ENCODE measurements around the gene ZBBX. TPM values are rescaled to one million over a fixed set of nuclear protein-coding genes. Genes with fewer than 3 reads are reported as not detected.

Gene ZBBX
- total and polyA plus RNA-seq, 2 donors: not detected

DNA sequence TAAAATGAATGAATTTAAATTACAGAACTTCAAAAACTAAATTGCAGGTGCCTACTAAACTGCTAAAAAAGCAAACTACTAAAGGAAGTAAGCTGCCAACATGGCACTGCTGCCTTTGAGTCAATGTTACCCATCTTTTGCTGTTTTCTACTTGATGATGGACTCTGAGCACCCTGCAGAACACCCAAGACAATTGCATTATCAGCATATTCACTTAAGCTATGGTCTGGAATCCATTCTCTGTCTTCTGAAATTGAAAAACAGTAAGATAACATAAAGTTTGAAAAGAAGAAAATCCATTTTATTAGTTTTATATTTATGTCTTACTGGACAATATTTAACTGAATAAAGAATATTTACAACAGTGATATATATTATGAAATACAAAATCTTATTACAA lies 91.4 kb downstream of the ZBBX start:
- no peak overlapping the region for H3K27ac ChIP-seq (ENCODE audit: low read depth)
- no peaks in the 10 kb centered on the region for H3K36me3 ChIP-seq (ENCODE audit: insufficient read depth)
- H3K4me1 ChIP-seq (ENCODE audit: insufficient read depth): no peaks in the 10 kb centered on the region
- H3K4me3 ChIP-seq (ENCODE audit: low read depth, low read length): no peak overlapping the region
- DNase-seq (ENCODE audit: extremely low spot score): no peak

- WGBS: 63% methylated on average over 3 of the region's 3 CpGs
- Histone ChIP-seq H3K4me1 (ENCODE audit: insufficient read depth) (no peaks in the 10 kb centered on the region), H3K27ac (ENCODE audit: low read depth) (no peak overlapping the region), H3K4me3 (ENCODE audit: low read depth, low read length) (no peak overlapping the region), H3K36me3 (ENCODE audit: insufficient read depth) (no peaks in the 10 kb centered on the region)
- no peak for DNase-seq (ENCODE audit: extremely low spot score)
Observed at GRCh38 chr3:167287308-167287707, 92.8 kb downstream of the ZBBX start.

- Histone ChIP-seq H3K4me1 (ENCODE audit: insufficient read depth) (no peaks in the 10 kb centered on the region), H3K36me3 (ENCODE audit: insufficient read depth) (no peaks in the 10 kb centered on the region), H3K27ac (ENCODE audit: low read depth) (no peak overlapping the region), H3K4me3 (ENCODE audit: low read depth, low read length) (no peak overlapping the region)
- no peak for DNase-seq (ENCODE audit: extremely low spot score)
- 87% methylated on average over 7 of the region's 7 CpGs for WGBS
Observed at GRCh38 chr3:167274141-167274874, 105.8 kb downstream of the ZBBX start.

DNA sequence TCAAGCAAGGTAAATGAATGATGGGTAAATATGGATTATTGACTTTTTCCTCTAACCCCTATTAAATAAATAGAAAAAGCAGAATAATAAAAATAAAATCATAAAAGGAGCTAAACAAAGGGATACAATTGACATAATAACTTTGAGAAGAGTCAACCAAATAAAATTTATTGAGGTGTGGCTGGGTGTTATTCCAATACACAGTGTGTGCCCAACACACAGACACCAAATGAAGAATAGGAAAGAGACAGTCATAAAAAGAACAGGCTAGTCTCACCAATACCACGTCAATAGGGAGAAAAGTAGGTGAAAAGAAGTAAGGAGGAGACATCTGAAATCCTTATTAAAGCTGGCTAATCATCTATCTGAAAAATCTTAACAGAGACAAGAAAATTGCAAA lies 127.1 kb downstream of the ZBBX start:
- no peak for DNase-seq (ENCODE audit: extremely low spot score)

GRCh38 chr3:167251678-167252077 lies 128.4 kb downstream of the ZBBX start:
- Histone ChIP-seq H3K36me3 (ENCODE audit: insufficient read depth) (no peaks in the 10 kb centered on the region), H3K27ac (ENCODE audit: low read depth) (no peak overlapping the region), H3K4me1 (ENCODE audit: insufficient read depth) (no peaks in the 10 kb centered on the region), H3K4me3 (ENCODE audit: low read depth, low read length) (no peak overlapping the region)
- 79% methylated on average over 3 of the region's 3 CpGs for WGBS
- no peak for DNase-seq (ENCODE audit: extremely low spot score)

More for the DNA sequence above, 127.1 kb downstream of the ZBBX start:
- H3K27ac ChIP-seq (ENCODE audit: low read depth): no peak overlapping the region
- H3K36me3 ChIP-seq (ENCODE audit: insufficient read depth): no peaks in the 10 kb centered on the region
- 69% methylated on average over 1 of the region's 1 CpG for WGBS
- no peaks in the 10 kb centered on the region for H3K4me1 ChIP-seq (ENCODE audit: insufficient read depth)
- H3K4me3 ChIP-seq (ENCODE audit: low read depth, low read length): no peak overlapping the region

DNA sequence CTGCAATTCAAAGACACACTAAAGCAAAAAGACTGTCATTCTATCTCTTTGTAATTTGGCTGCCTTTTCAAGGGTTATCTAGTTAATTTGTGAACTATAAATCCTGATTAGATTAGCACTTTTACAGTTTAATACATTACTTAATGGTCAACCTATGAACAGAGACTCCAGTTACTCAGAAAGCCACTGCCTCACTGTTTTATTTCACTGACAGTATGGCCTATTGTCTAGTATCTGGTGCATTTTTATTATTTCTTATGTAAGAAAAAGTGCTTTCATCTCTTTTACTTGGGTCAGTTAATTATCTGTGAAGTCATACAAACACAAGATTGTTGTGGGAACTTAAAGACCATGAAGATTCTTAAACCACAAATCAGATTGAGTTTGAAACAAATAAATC lies 133.8 kb downstream of the ZBBX start:
- no peak overlapping the region for H3K4me3 ChIP-seq (ENCODE audit: low read depth, low read length)
- no peaks in the 10 kb centered on the region for H3K36me3 ChIP-seq (ENCODE audit: insufficient read depth)
- H3K27ac ChIP-seq (ENCODE audit: low read depth): no peak overlapping the region
- DNase-seq (ENCODE audit: extremely low spot score): no peak
- no peaks in the 10 kb centered on the region for H3K4me1 ChIP-seq (ENCODE audit: insufficient read depth)

DNA sequence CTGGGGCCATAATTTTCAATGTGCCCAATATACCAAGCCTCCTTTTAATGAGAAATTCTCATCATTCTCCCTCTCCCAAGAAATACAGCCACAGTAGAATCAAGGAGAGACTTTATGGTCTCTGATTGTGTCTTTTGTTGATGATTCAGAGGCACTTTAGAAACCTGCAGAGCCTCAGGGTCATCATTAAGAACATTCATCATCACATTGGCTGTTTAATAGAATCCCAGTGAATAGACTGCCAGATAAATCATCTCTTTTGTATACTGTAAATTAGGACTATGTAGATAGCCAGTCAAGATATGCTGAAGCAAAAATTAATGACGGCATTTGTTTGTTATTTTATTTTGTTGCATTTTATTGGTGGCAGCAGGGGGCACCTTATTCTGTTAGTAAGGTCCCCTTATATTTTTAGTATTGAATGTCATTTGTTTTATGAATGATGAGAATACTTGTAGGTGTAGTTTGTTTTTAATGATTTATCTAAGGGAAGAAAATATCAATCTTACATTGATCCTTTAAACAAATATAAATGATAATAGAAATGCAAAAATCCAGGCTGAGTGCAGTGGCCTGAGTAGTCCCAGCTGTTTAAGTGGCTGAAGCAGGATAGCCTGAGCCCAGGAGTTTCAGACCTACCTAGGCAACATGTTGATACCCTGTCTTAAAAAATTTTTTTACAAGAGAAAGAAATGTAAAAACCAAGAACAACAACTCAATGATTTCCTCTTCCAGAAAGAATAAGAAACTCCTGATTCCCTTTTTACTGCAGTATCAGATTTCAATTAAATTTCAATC lies 138.8 kb downstream of the ZBBX start:
- H3K4me3 ChIP-seq (ENCODE audit: low read depth, low read length): no peak overlapping the region
- WGBS: 49% methylated on average over 1 of the region's 1 CpG
- no peak overlapping the region for H3K27ac ChIP-seq (ENCODE audit: low read depth)
- no peaks in the 10 kb centered on the region for H3K4me1 ChIP-seq (ENCODE audit: insufficient read depth)
- no peaks in the 10 kb centered on the region for H3K36me3 ChIP-seq (ENCODE audit: insufficient read depth)
- DNase-seq (ENCODE audit: extremely low spot score): no peak

GRCh38 chr3:167228135-167228534 lies 152.0 kb downstream of the ZBBX start:
- DNase-seq (ENCODE audit: extremely low spot score): no peak
- Histone ChIP-seq H3K4me1 (ENCODE audit: insufficient read depth) (no peaks in the 10 kb centered on the region), H3K36me3 (ENCODE audit: insufficient read depth) (no peaks in the 10 kb centered on the region), H3K27ac (ENCODE audit: low read depth) (no peak overlapping the region), H3K4me3 (ENCODE audit: low read depth, low read length) (no peak overlapping the region)
- WGBS: 23% methylated on average over 3 of the region's 3 CpGs

DNA sequence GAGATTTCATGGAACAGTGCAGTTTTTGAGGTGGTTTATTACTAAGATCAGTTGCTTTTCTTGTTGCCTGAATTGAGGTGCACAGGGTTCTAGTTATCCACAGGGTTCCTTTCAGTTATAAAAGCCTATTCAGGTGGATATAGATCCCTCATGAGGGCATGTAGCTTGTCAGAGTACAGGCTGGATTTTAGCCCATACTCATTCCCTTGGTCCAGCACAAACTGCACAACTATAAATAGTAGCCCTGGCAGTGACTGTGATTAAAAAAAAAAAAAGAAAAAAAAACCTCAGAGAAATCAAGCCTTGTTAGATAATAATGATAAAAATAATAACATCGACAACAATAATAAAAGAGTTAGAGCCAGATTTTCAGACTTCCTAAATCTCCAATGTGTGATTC lies 154.3 kb downstream of the ZBBX start:
- DNase-seq (ENCODE audit: extremely low spot score): no peak
- H3K4me1 ChIP-seq (ENCODE audit: insufficient read depth): no peaks in the 10 kb centered on the region
- H3K36me3 ChIP-seq (ENCODE audit: insufficient read depth): no peaks in the 10 kb centered on the region
- H3K4me3 ChIP-seq (ENCODE audit: low read depth, low read length): no peak overlapping the region
- no peak overlapping the region for H3K27ac ChIP-seq (ENCODE audit: low read depth)
- WGBS: 71% methylated on average over 1 of the region's 1 CpG

- DNase-seq (ENCODE audit: extremely low spot score): no peak
- Histone ChIP-seq H3K36me3 (ENCODE audit: insufficient read depth) (no peaks in the 10 kb centered on the region), H3K27ac (ENCODE audit: low read depth) (no peak overlapping the region), H3K4me1 (ENCODE audit: insufficient read depth) (no peaks in the 10 kb centered on the region), H3K4me3 (ENCODE audit: low read depth, low read length) (no peak overlapping the region)
Observed at GRCh38 chr3:167209011-167209410, 171.1 kb downstream of the ZBBX start.

- no peak for DNase-seq (ENCODE audit: extremely low spot score)
- WGBS: 48% methylated on average over 1 of the region's 1 CpG
- no peak overlapping the region for H3K27ac ChIP-seq (ENCODE audit: low read depth)
- no peaks in the 10 kb centered on the region for H3K36me3 ChIP-seq (ENCODE audit: insufficient read depth)
- no peaks in the 10 kb centered on the region for H3K4me1 ChIP-seq (ENCODE audit: insufficient read depth)
- no peak overlapping the region for H3K4me3 ChIP-seq (ENCODE audit: low read depth, low read length)
Observed at GRCh38 chr3:167203062-167203461, 177.0 kb downstream of the ZBBX start.

- H3K36me3 ChIP-seq (ENCODE audit: insufficient read depth): no peaks in the 10 kb centered on the region
- WGBS: 81% methylated on average over 1 of the region's 1 CpG
- no peaks in the 10 kb centered on the region for H3K4me1 ChIP-seq (ENCODE audit: insufficient read depth)
- no peak overlapping the region for H3K4me3 ChIP-seq (ENCODE audit: low read depth, low read length)
- DNase-seq (ENCODE audit: extremely low spot score): no peak
- H3K27ac ChIP-seq (ENCODE audit: low read depth): no peak overlapping the region
Observed at GRCh38 chr3:167198949-167199600, 181.0 kb downstream of the ZBBX start.
